GM19463 (cell line): ENCODE results near the gene YY1.

Experiments
- ATAC-seq: cut with Tn5 transposase; IDR thresholded peaks from one replicate; pipeline ENCODE4 v1.9.1; 2021; ENCODE audit warnings: mild to moderate bottlenecking, moderate library complexity; ENCODE audit not compliant: unreplicated experiment

The YY1 gene

GRCh38 chr14:100240668-100241032 lies 1.7 kb downstream of the YY1 start:
- ATAC-seq = no peak

- ATAC-seq = no peak
These were observed 2.3 kb downstream of the YY1 start for GRCh38 chr14:100241279-100241678.

- ATAC-seq = no peak
These were observed 4.1 kb downstream of the YY1 start for GRCh38 chr14:100243020-100243419.

- no peak for ATAC-seq
These were observed 8.0 kb downstream of the YY1 start for GRCh38 chr14:100246809-100247428.

GRCh38 chr14:100250732-100251465 lies 12.0 kb downstream of the YY1 start:
- ATAC-seq = no peak

GRCh38 chr14:100252684-100253083 lies 13.7 kb downstream of the YY1 start:
- no peak for ATAC-seq

GRCh38 chr14:100256339-100256895 lies 17.5 kb downstream of the YY1 start:
- peak; percentile 74 for ATAC-seq

GRCh38 chr14:100261621-100262020 lies 22.7 kb downstream of the YY1 start:
- no peak for ATAC-seq

GRCh38 chr14:100262545-100262944 lies 23.6 kb downstream of the YY1 start:
- no peak for ATAC-seq

- ATAC-seq = no peak
These were observed 24.2 kb downstream of the YY1 start for GRCh38 chr14:100263141-100263540.

GRCh38 chr14:100267990-100268389 lies 29.0 kb downstream of the YY1 start:
- ATAC-seq = no peak

GRCh38 chr14:100268591-100269207 lies 29.8 kb downstream of the YY1 start:
- ATAC-seq = no peak

GRCh38 chr14:100271247-100271939 lies 32.4 kb downstream of the YY1 start:
- no peak for ATAC-seq

GRCh38 chr14:100274250-100274649 lies 35.3 kb downstream of the YY1 start:
- no peak for ATAC-seq

GRCh38 chr14:100275214-100275613 lies 36.3 kb downstream of the YY1 start:
- ATAC-seq = no peak

- peak; percentile 56 for ATAC-seq
These were observed 39.8 kb downstream of the YY1 start for GRCh38 chr14:100278702-100279101.

- ATAC-seq = no peak
These were observed 40.2 kb downstream of the YY1 start for GRCh38 chr14:100279133-100279532.

- ATAC-seq = no peak
These were observed 40.6 kb downstream of the YY1 start for GRCh38 chr14:100279563-100279962.

GRCh38 chr14:100281286-100282082 lies 42.5 kb downstream of the YY1 start:
- no peak for ATAC-seq

GRCh38 chr14:100282083-100282350 lies 43.1 kb downstream of the YY1 start:
- no peak for ATAC-seq
